NCI-H226 (cell line): ENCODE results near the gene RUSF1.
"Not testable (repeated sequence)": the region's sequence is repeated elsewhere in the genome, so short reads cannot be mapped to it uniquely, and the experiment has no call there.

Source experiments
- DNase-seq: peaks from one replicate; pipeline ENCODE4 v3.0.0-alpha.2; 2015

Gene RUSF1

GRCh38 chr16:31513884-31514283, 5.7 kb upstream of the RUSF1 start:
- no peak for DNase-seq

- DNase-seq, result peak; percentile 72
Observed at GRCh38 chr16:31513126-31513525, 4.9 kb upstream of the RUSF1 start.

- DNase-seq, result peak; percentile 21
Observed at GRCh38 chr16:31508706-31509195, 560 bp upstream of the RUSF1 start.

- DNase-seq, result no peak
Observed at GRCh38 chr16:31507617-31507928, 618 bp downstream of the RUSF1 start.

GRCh38 chr16:31505483-31505882, 2.7 kb downstream of the RUSF1 start:
- no peak for DNase-seq

GRCh38 chr16:31504159-31504558, 4.0 kb downstream of the RUSF1 start:
- no peak for DNase-seq

- not testable (repeated sequence) for DNase-seq
Observed at GRCh38 chr16:31503555-31503954, 4.6 kb downstream of the RUSF1 start.

GRCh38 chr16:31502981-31503380, 5.2 kb downstream of the RUSF1 start:
- no peak for DNase-seq

GRCh38 chr16:31501966-31502348, 6.2 kb downstream of the RUSF1 start:
- DNase-seq, result no peak

GRCh38 chr16:31501226-31501965, 6.8 kb downstream of the RUSF1 start:
- no peak for DNase-seq

- DNase-seq, result no peak
Observed at GRCh38 chr16:31499928-31500327, 8.3 kb downstream of the RUSF1 start.

GRCh38 chr16:31498493-31498892, 9.7 kb downstream of the RUSF1 start:
- DNase-seq, result no peak

GRCh38 chr16:31496670-31497069, 11.5 kb downstream of the RUSF1 start:
- no peak for DNase-seq

GRCh38 chr16:31493506-31494125, 14.6 kb downstream of the RUSF1 start:
- no peak for DNase-seq

- no peak for DNase-seq
Observed at GRCh38 chr16:31491778-31492418, 16.3 kb downstream of the RUSF1 start.

GRCh38 chr16:31489616-31490584, 18.3 kb downstream of the RUSF1 start:
- no peak for DNase-seq

- DNase-seq, result no peak
Observed at GRCh38 chr16:31489298-31489564, 19.0 kb downstream of the RUSF1 start.

GRCh38 chr16:31488468-31489297, 19.5 kb downstream of the RUSF1 start:
- DNase-seq, result no peak

- peak; percentile 71 for DNase-seq
Observed at GRCh38 chr16:31487720-31488467, 20.3 kb downstream of the RUSF1 start.

- no peak for DNase-seq
Observed at GRCh38 chr16:31487071-31487719, 21.0 kb downstream of the RUSF1 start.

GRCh38 chr16:31486045-31486444, 22.1 kb downstream of the RUSF1 start:
- no peak for DNase-seq
